ENCODE data around the gene MED13L. TPM values are rescaled to one million over a fixed set of nuclear protein-coding genes. Genes with fewer than 3 reads are reported as not detected.

The MED13L gene
- total and polyA plus RNA-seq, 2 of the 4 experiments (the other 2 are of a cell fraction), result 17.9 to 49.1 TPM

GRCh38 chr12:116148844-116149243 is 128.6 kb downstream of the MED13L start:
- Histone ChIP-seq H4K20me1 (ENCODE audit: insufficient read depth, low read length) (peaks cover 84% of the 10 kb centered on the region), H3K9me1 (ENCODE audit: insufficient read depth, low read length) (peaks cover 10% of the 10 kb centered on the region; the same call in 1 of the 2 replicates), H3K9me3 (ENCODE audit: control insufficient read depth, insufficient read depth, low read length) (no peaks in the 10 kb centered on the region), H3K27me3 (ENCODE audit: control insufficient read depth, insufficient read depth, low read length) (no peaks in the 10 kb centered on the region), H4K8ac (ENCODE audit: low read depth in 2 of 2, low read length in 2 of 2) (no peak overlapping the region), H2BK120ac (ENCODE audit: low read depth, low read length) (no peak overlapping the region), H3K14ac (replicated peaks; ENCODE audit: low read depth, low read length) (no peak overlapping the region), H3K4ac (ENCODE audit: low read depth, low read length) (no peak overlapping the region), H2AK5ac (ENCODE audit: low read depth, low read length) (no peak overlapping the region), H3K4me1 (ENCODE audit: control insufficient read depth, insufficient read depth, low read length) (peaks cover 15% of the 10 kb centered on the region), H3K56ac (ENCODE audit: extremely low read depth, insufficient read depth, low read length) (no peak overlapping the region), H3K36me3 (ENCODE audit: control insufficient read depth, insufficient read depth, low read length) (no peaks in the 10 kb centered on the region), H2BK15ac (ENCODE audit: low read depth, low read length) (no peak overlapping the region), H3K79me1 (ENCODE audit: low read depth in 1 of 2, low read length in 2 of 2) (peaks cover 24 to 80% of the 10 kb centered on the region in 2 experiments), H2BK20ac (ENCODE audit: low read depth, low read length) (no peak overlapping the region), H3K18ac (ENCODE audit: low read depth, low read length) (no peak overlapping the region), H3K4me3 (ENCODE audit: insufficient read depth, low read depth, low read length) (no peak overlapping the region), H3K23ac (ENCODE audit: low read depth, low read length) (0 out of 2 replicates have a peak overlapping the region, but pooled peaks have one; percentile 31), H3K9ac (ENCODE audit: low read depth, low read length) (no peak overlapping the region), H2AFZ (replicated peaks; ENCODE audit: low read length, poor library complexity) (no peak overlapping the region), H2BK5ac (ENCODE audit: low read depth, low read length, poor library complexity, severe bottlenecking) (no peak overlapping the region), H4K91ac (ENCODE audit: insufficient read depth, low read depth, low read length) (no peak overlapping the region), H2AK9ac (replicated peaks; ENCODE audit: low read depth, low read length, poor library complexity) (no peak overlapping the region), H3K4me2 (ENCODE audit: low read depth, low read length) (no peak overlapping the region), H4K5ac (ENCODE audit: low read depth, low read length) (no peak overlapping the region), H3K27ac (ENCODE audit: insufficient read depth, low read length) (no peak overlapping the region)
- no TSS peak for BruUV-seq (replicated peaks)
- dilution Hi-C loops (cut with HindIII; ENCODE audit: low sequenced_read_pairs, unreplicated experiment) (no loop called here), in situ Hi-C loops (cut with MboI; ENCODE audit: low sequenced_read_pairs) (no loop called here), intact Hi-C loops (cut with micrococcal nuclease) (loop anchor here (10.0 kb wide), 1 partner anchor 276 kb away; no protein-coding TSS in a partner anchor)
- CTCF ChIA-PET, result no interaction called here
- ATAC-seq (ENCODE audit: low read depth) (no peak), DNase-seq (no peak)
- POLR2A ChIA-PET (ENCODE audit: unreplicated experiment), result no interaction called here
- TF ChIP-seq FOS (IDR thresholded peaks at IDR 0.05; ENCODE audit: low read depth, low read length) (no peak), NFE2L2 (IDR thresholded peaks at IDR 0.05; ENCODE audit: low read depth, low read length) (no peak), CTCF (conservative IDR thresholded peaks at IDR 0.05; ENCODE audit: low read depth, low read length) (no peak), RCOR1 (IDR thresholded peaks at IDR 0.05; ENCODE audit: insufficient replicate concordance, low read length) (no peak), CEBPB (IDR thresholded peaks at IDR 0.05; ENCODE audit: low read depth, low read length) (no peak), RAD21 (IDR thresholded peaks at IDR 0.05; ENCODE audit: low read length) (no peak)
- WGBS, 2 experiments (ENCODE audit: extremely low coverage in 2 of 2, insufficient read length in 1 of 2), result 100% methylated on average over 2 of the region's 3 CpGs; no CpG with 5 or more reads in 1 of the 2 experiments
